Nephron progenitor cell (in vitro differentiated cells): ENCODE measurements around the gene OR11G2.
"Not testable (repeated sequence)": the region's sequence is repeated elsewhere in the genome, so short reads cannot be mapped to it uniquely, and the experiment has no call there.

Experiments used
- DNase-seq: peaks from one replicate; pipeline ENCODE4 v3.0.0; 2021
- H3K27ac Mint-ChIP-seq: 2 replicates; pipeline ENCODE4 v1.8.0; 2021; ENCODE audit warnings: mild to moderate bottlenecking, moderate library complexity, mixed read lengths
- H3K27me3 Mint-ChIP-seq: 2 replicates; pipeline ENCODE4 v1.8.0; 2021; ENCODE audit warnings: mild to moderate bottlenecking, low read depth, mixed read lengths; ENCODE audit not compliant: poor library complexity
- H3K36me3 Mint-ChIP-seq: 2 replicates; pipeline ENCODE4 v1.8.0; 2021; ENCODE audit warnings: low read depth, mixed read lengths
- H3K4me1 Mint-ChIP-seq: 2 replicates; pipeline ENCODE4 v1.8.0; 2021; ENCODE audit warnings: mixed read lengths
- H3K4me3 Mint-ChIP-seq: 2 replicates; pipeline ENCODE4 v1.8.0; 2021; ENCODE audit warnings: mild to moderate bottlenecking, moderate library complexity, mixed read lengths
- H3K9me3 Mint-ChIP-seq: 2 replicates; pipeline ENCODE4 v1.8.0; 2021; ENCODE audit warnings: mild to moderate bottlenecking, moderate library complexity, mixed read lengths
- CTCF ChIP-seq: fragments of 200-600 bp; sonication (generic); IDR thresholded peaks from 2 replicates; pipeline ENCODE4 v1.5.0; 2021; ENCODE audit warnings: antibody characterized with exemption

The OR11G2 gene

GRCh38 chr14:20190596-20190995, at the start of gene OR11G2:
Gene OR11G2, plus strand, starts transcription at chr14:20190896. Its CDS starts 6,542 bp downstream, at chr14:20197438.
- TF ChIP-seq CTCF, result no peak
- DNase-seq, result no peak
- no peaks in the 10 kb centered on the region for H3K4me1 Mint-ChIP-seq
- H3K27ac Mint-ChIP-seq, result no peak within 1 kb of the TSS
- H3K27me3 Mint-ChIP-seq, result no peaks in the 10 kb centered on the region
- no peaks in the 10 kb centered on the region for H3K36me3 Mint-ChIP-seq
- no peak within 1 kb of the TSS for H3K4me3 Mint-ChIP-seq
- H3K9me3 Mint-ChIP-seq, result peaks cover 82% of the 10 kb centered on the region

GRCh38 chr14:20143911-20144310, 46.8 kb upstream of the OR11G2 start:
- H3K9me3 Mint-ChIP-seq, result peaks cover 67% of the 10 kb centered on the region
- DNase-seq, result no peak
- H3K27me3 Mint-ChIP-seq, result peaks cover 6% of the 10 kb centered on the region
- no peak for TF ChIP-seq CTCF
- no peak overlapping the region for H3K27ac Mint-ChIP-seq
- H3K4me1 Mint-ChIP-seq, result no peaks in the 10 kb centered on the region
- H3K36me3 Mint-ChIP-seq, result no peaks in the 10 kb centered on the region
- no peak overlapping the region for H3K4me3 Mint-ChIP-seq

GRCh38 chr14:20144820-20145219, 45.9 kb upstream of the OR11G2 start:
- no peak for DNase-seq
- peaks cover 6% of the 10 kb centered on the region for H3K27me3 Mint-ChIP-seq
- no peak overlapping the region for H3K27ac Mint-ChIP-seq
- no peak for TF ChIP-seq CTCF
- no peaks in the 10 kb centered on the region for H3K36me3 Mint-ChIP-seq
- H3K4me1 Mint-ChIP-seq, result no peaks in the 10 kb centered on the region
- H3K9me3 Mint-ChIP-seq, result peaks cover 70% of the 10 kb centered on the region
- H3K4me3 Mint-ChIP-seq, result no peak overlapping the region

- no peak for TF ChIP-seq CTCF
- no peak for DNase-seq
- Mint-ChIP-seq H3K27me3 (no peaks in the 10 kb centered on the region), H3K4me1 (no peaks in the 10 kb centered on the region), H3K9me3 (peaks cover 81% of the 10 kb centered on the region), H3K4me3 (no peak overlapping the region), H3K27ac (no peak overlapping the region), H3K36me3 (no peaks in the 10 kb centered on the region)
These were observed 26.2 kb upstream of the OR11G2 start for GRCh38 chr14:20164462-20164861.

GRCh38 chr14:20167091-20167490, 23.6 kb upstream of the OR11G2 start:
- Mint-ChIP-seq H3K4me1 (no peaks in the 10 kb centered on the region), H3K36me3 (no peaks in the 10 kb centered on the region), H3K27ac (no peak overlapping the region), H3K27me3 (no peaks in the 10 kb centered on the region), H3K4me3 (no peak overlapping the region), H3K9me3 (peaks cover 79% of the 10 kb centered on the region)
- TF ChIP-seq CTCF, result no peak
- DNase-seq, result no peak

- not testable (repeated sequence) for H3K36me3 Mint-ChIP-seq, H3K4me3 Mint-ChIP-seq, H3K27ac Mint-ChIP-seq, DNase-seq, H3K27me3 Mint-ChIP-seq, H3K4me1 Mint-ChIP-seq
- H3K9me3 Mint-ChIP-seq, result peaks cover 67% of the 10 kb centered on the region
These were observed 20.8 kb upstream of the OR11G2 start for GRCh38 chr14:20169852-20170251.

- H3K4me3 Mint-ChIP-seq, H3K27ac Mint-ChIP-seq, DNase-seq, H3K4me1 Mint-ChIP-seq, H3K27me3 Mint-ChIP-seq, H3K36me3 Mint-ChIP-seq: not testable (repeated sequence)
- peaks cover 68% of the 10 kb centered on the region for H3K9me3 Mint-ChIP-seq
These were observed 16.5 kb upstream of the OR11G2 start for GRCh38 chr14:20174205-20174604.
